GM19468 (cell line): Measurements from ENCODE around the gene UMAD1.

Source experiments
- ATAC-seq: cut with Tn5 transposase; IDR thresholded peaks from one replicate; pipeline ENCODE4 v1.9.1; 2021; ENCODE audit warnings: mild to moderate bottlenecking, moderate library complexity, moderate number of reproducible peaks; ENCODE audit not compliant: unreplicated experiment; ENCODE audit errors: extremely low read depth

The UMAD1 gene

GRCh38 chr7:7867846-7868571 lies 227.5 kb downstream of the UMAD1 start:
- ATAC-seq = no peak

DNA sequence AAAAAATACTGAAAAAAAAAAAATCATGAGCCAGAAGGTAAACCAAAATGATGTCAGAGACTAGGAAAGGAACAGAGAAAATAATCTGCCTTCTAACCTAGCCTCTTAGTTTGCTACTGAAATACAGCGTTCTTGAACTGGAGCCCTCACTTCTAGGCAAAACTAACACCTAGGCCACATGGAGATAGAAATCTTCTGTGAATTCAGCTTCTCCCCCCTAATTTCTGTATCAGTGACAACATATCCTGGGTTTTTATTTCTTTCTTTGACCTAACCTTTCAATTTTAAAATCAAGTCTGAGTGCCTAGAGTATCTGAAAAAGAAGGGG lies 228.0 kb downstream of the UMAD1 start:
- no peak for ATAC-seq

GRCh38 chr7:7869036-7869435 lies 228.5 kb downstream of the UMAD1 start:
- no peak for ATAC-seq

DNA sequence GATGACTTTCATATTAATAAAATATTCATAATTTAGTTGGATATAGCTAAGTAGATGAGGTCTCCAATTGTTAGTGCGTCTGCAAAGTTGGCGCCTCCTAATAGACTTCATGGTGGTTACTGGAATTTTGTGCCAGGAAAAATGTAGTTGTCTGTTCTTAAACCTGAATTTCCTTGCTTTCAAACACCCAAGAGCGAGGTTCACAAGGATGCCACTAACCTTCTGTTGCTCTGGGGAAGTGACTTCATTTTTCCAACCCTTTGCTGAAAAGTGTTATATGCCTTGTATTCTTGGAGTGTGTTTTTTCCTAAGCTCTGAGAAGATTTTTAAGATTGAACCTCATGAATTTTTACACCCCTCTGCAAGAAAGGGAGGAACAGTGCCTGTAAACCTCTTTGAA lies 229.1 kb downstream of the UMAD1 start:
- no peak for ATAC-seq

GRCh38 chr7:7870555-7870954 lies 230.0 kb downstream of the UMAD1 start:
- ATAC-seq = no peak

DNA sequence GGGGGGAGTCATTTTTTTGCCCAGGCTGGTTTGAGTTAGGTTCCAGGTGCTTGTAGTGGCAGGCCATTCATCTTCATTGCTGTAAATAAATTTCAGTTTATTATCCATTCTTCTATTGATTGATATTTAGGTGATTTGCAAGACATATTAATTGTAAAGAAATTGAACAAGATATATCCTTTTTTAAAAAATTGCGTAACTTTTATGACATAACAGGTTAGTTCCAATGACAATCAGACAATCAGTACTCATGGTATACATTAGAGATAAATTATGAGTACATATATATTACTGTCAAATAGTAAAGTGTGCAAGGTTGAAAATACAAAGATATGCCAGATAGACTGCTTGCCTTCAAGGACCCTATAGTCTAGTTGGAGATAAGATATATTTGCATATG lies 235.9 kb downstream of the UMAD1 start:
- no peak for ATAC-seq

- no peak for ATAC-seq
Measured at GRCh38 chr7:7881581-7881980, 241.0 kb downstream of the UMAD1 start.

- ATAC-seq = no peak
Measured at GRCh38 chr7:7882888-7883287, 242.3 kb downstream of the UMAD1 start.

DNA sequence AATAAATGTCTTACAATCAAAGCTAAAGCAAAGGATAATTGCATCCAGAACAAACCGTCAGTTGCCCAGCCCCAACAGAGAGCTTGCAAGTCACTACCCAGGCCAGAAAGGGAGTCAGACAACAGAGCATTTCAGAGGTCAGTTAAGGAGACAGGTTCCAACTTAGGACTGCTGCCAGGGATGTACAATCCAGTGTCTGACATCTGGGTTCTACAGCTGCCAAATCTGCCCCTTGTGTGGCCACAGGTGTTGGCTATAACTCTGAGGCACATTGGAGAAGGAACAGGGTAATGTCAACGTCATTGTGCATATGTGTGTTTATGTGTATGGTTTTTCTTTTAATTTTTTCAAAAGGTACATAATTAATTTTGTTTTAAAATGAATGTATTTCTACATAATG lies 242.8 kb downstream of the UMAD1 start:
- ATAC-seq = no peak

- no peak for ATAC-seq
Measured at GRCh38 chr7:7884855-7885254, 244.3 kb downstream of the UMAD1 start.

DNA sequence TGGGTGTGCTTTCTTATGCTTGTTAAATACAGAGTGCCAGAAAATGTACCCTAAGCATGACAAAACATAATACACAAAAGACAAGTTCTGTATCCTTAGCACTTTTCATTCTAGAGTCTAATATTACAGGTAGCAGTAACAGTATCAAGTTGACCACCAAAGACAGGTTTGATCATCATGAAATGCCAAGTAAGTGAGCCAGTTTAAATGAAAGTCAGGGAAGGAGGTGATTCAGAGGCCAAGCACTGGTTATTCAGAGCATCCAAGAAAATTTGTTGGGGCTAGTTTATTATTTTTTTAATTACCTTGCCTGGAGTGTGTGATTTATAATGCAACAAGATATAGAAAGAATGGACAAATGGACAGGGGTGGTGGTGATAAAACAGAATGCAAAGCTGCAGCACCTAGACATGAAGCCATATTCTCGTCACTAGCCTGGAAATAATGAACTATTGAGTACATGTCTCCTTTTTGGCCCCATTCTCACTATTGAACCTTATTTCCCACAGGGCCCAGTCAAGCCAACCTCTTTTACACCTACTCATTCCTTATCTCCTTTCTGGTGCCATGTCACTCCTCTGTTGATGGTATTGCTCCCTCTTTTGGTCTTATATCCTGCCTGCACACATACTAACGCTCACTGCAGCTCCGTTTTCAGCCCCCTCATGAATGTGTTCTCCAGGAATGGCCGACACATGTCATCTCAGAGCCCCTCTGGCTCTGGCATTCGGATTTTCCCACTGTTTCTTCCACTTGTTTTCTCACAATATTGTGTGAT lies 249.4 kb downstream of the UMAD1 start:
- no peak for ATAC-seq

GRCh38 chr7:7895004-7895650 lies 254.6 kb downstream of the UMAD1 start:
- no peak for ATAC-seq

- ATAC-seq = no peak
Measured at GRCh38 chr7:7895754-7896153, 255.2 kb downstream of the UMAD1 start.

GRCh38 chr7:7897509-7897908 lies 257.0 kb downstream of the UMAD1 start:
- ATAC-seq = no peak

DNA sequence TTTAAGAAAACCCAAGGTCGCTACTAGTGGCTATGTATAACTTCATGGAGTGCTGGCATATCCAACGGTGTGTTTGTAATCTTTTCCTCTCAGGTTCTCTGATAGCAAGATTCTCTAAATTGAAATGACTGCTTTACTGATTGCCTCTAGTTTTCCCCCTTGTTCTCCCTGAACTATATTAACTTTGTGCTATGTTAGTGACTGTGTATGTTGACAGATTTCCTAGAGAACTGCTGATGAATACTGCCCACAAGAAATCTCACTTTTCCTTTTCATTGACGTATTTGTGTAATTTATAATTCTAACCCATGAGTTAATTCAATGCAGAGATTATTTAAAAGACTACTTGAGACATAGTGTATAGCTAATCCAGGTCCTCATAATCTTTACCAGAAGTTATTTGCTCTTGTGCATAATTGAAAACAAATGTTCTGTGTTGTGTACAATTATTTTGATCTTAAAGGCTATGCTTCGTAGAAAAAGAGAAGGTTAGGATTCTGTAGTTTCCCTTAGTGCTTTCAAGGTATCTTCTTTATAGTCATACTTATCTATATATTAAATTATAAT lies 257.5 kb downstream of the UMAD1 start:
- no peak for ATAC-seq

- no peak for ATAC-seq
Measured at GRCh38 chr7:7902845-7903244, 262.3 kb downstream of the UMAD1 start.

GRCh38 chr7:7907306-7907705 lies 266.8 kb downstream of the UMAD1 start:
- no peak for ATAC-seq

- ATAC-seq = no peak
Measured at GRCh38 chr7:7908622-7909145, 268.1 kb downstream of the UMAD1 start.

- ATAC-seq = no peak
Measured at GRCh38 chr7:7909376-7909775, 268.8 kb downstream of the UMAD1 start.

- no peak for ATAC-seq
Measured at GRCh38 chr7:7911369-7912123, 271.0 kb downstream of the UMAD1 start.
